Naive thymus-derived CD8-positive, alpha-beta T cell (primary cell): ENCODE measurements around the gene MYL3. TPM values are rescaled to one million over a fixed set of nuclear protein-coding genes. Genes with fewer than 3 reads are reported as not detected.
A peak's percentile ranks its signal among the peaks of the same experiment; 100 is the strongest.

Experiments used
- ATAC-seq, 2 donors: fragments of 150-1000 bp; cut with Tn5 transposase in 1 of 2; sonication (Bioruptor Pico), chemical (Tn5 transposase) in 1 of 2; 1 replicate in 1 of 2; 2 replicates in 1 of 2; pipeline ENCODE4 v1.10.0; 2021; ENCODE audit warnings: mild to moderate bottlenecking in 2 of 2, moderate library complexity in 2 of 2
- POLR2A ChIA-PET: fragments of 350-600 bp; sonication (Branson Sonifier 250); formaldehyde crosslinking; loops from one replicate; lab custom pipeline; 2021; ENCODE audit warnings: antibody characterized with exemption; lab: Charles Lee
- DNase-seq, 10 donors: peaks; one replicate each; pipeline versions ENCODE4 v3.0.0 to v3.0.0-alpha.2; 2020 to 2022
- H3K27ac Mint-ChIP-seq, 10 donors: one replicate each; pipeline ENCODE4 v1.8.0; 2020 to 2022; ENCODE audit warnings: mild to moderate bottlenecking in 10 of 10, mixed read lengths in 10 of 10, moderate library complexity in 4 of 10, inconsistent platforms in 1 of 10
- H3K27me3 Mint-ChIP-seq, 5 donors: one replicate each; pipeline ENCODE4 v1.8.0; 2021 to 2022; ENCODE audit warnings: mixed read lengths in 5 of 5
- H3K36me3 Mint-ChIP-seq, 3 donors: one replicate each; pipeline ENCODE4 v1.8.0; 2020 to 2022; ENCODE audit warnings: mixed read lengths in 3 of 3, mild to moderate bottlenecking in 2 of 3, inconsistent platforms in 1 of 3
- H3K4me1 Mint-ChIP-seq, 4 donors: one replicate each; pipeline ENCODE4 v1.8.0; 2021 to 2022; ENCODE audit warnings: mixed read lengths in 4 of 4
- H3K4me3 Mint-ChIP-seq, 10 donors: one replicate each; pipeline ENCODE4 v1.8.0; 2020 to 2022; ENCODE audit warnings: mild to moderate bottlenecking in 10 of 10, mixed read lengths in 10 of 10, moderate library complexity in 6 of 10, inconsistent platforms in 1 of 10
- H3K9me3 Mint-ChIP-seq, 9 donors: one replicate each; pipeline ENCODE4 v1.8.0; 2020 to 2022; ENCODE audit warnings: mixed read lengths in 9 of 9, mild to moderate bottlenecking in 3 of 9, inconsistent platforms in 1 of 9, moderate library complexity in 1 of 9
- polyA plus RNA-seq, 3 donors: library from polyadenylated mRNA; unstranded; fragments of 300-500 nt; fragmentation: Illumina TruSeq; gene quantifications; one replicate each; pipeline ENCODE4 v1.2.3, GENCODE V29; 2021
- total RNA-seq, 8 experiments: library from RNA in 2 of 8; stranded (reverse) in 2 of 8; gene quantifications; one replicate each; pipeline ENCODE4 v1.2.3 and lab custom pipeline; 2021 to 2026

MYL3 gene
- total and polyA plus RNA-seq, 5 experiments from 2014 or later, result not detected

GRCh38 chr3:46847744-46848143 lies 15.5 kb downstream of the MYL3 start:
- H3K27me3 Mint-ChIP-seq, result no peaks in the 10 kb centered on the region
- DNase-seq, result no peak
- no peaks in the 10 kb centered on the region for H3K36me3 Mint-ChIP-seq
- H3K9me3 Mint-ChIP-seq, result peaks cover 0 to 7% (median 3%) of the 10 kb centered on the region in 9 donors
- POLR2A ChIA-PET, result no interaction called here
- ATAC-seq, result no peak
- peak overlapping the region in 1 of 10 donors; percentile 48 for H3K27ac Mint-ChIP-seq
- H3K4me1 Mint-ChIP-seq, result peaks cover 5 to 17% (median 11%) of the 10 kb centered on the region in 4 donors
- peak overlapping the region in 3 of 10 donors; percentile 14 to 50 (median 29) for H3K4me3 Mint-ChIP-seq

- H3K27me3 Mint-ChIP-seq, result no peaks in the 10 kb centered on the region
- ATAC-seq (no peak), DNase-seq (no peak)
- peak overlapping the region; percentile 15 to 90 (median 80) for H3K4me3 Mint-ChIP-seq
- POLR2A ChIA-PET, result interaction anchor here (1.1 to 1.9 kb wide), 3 partner anchors 133 to 534 kb away, joined by 3 to 7 read pairs (median 4); partner anchors contain the start of gene NBEAL2
- H3K27ac Mint-ChIP-seq, result peak overlapping the region in 8 of 10 donors; percentile 10 to 89 (median 56)
- H3K4me1 Mint-ChIP-seq, result peaks cover 5 to 17% (median 11%) of the 10 kb centered on the region in 4 donors
- peaks cover 0 to 12% (median 6%) of the 10 kb centered on the region in 9 donors for H3K9me3 Mint-ChIP-seq
- peaks cover 0 to 1% (median 0%) of the 10 kb centered on the region in 3 donors for H3K36me3 Mint-ChIP-seq
Observed at GRCh38 chr3:46846624-46847542, 16.4 kb downstream of the MYL3 start.

GRCh38 chr3:46845860-46846623 lies 17.2 kb downstream of the MYL3 start:
- POLR2A ChIA-PET, result interaction anchor here (1.1 to 1.9 kb wide), 4 partner anchors 134 to 534 kb away, joined by 3 to 7 read pairs (median 4); partner anchors contain the start of gene NBEAL2
- DNase-seq (peak; percentile 72 to 89 (median 81)), ATAC-seq (peak; percentile 93 to 95)
- Mint-ChIP-seq H3K27ac (peak overlapping the region; percentile 4 to 90 (median 53)), H3K4me1 (peaks cover 5 to 17% (median 11%) of the 10 kb centered on the region in 4 donors), H3K27me3 (no peaks in the 10 kb centered on the region), H3K36me3 (peaks cover 0 to 8% (median 5%) of the 10 kb centered on the region in 3 donors), H3K4me3 (peak overlapping the region; percentile 77 to 90 (median 82)), H3K9me3 (peaks cover 2 to 20% (median 13%) of the 10 kb centered on the region in 9 donors)

GRCh38 chr3:46845397-46845859 lies 17.8 kb downstream of the MYL3 start:
- H3K4me1 Mint-ChIP-seq, result peaks cover 5 to 17% (median 11%) of the 10 kb centered on the region in 4 donors
- ATAC-seq, result peak in 1 of 2 donors; percentile 2
- POLR2A ChIA-PET, result interaction anchor here (1.1 to 1.9 kb wide), 4 partner anchors 134 to 535 kb away, joined by 3 to 7 read pairs (median 4); partner anchors contain the start of gene NBEAL2
- DNase-seq, result no peak
- peak overlapping the region; percentile 77 to 90 (median 82) for H3K4me3 Mint-ChIP-seq
- H3K9me3 Mint-ChIP-seq, result peaks cover 6 to 24% (median 19%) of the 10 kb centered on the region in 9 donors
- no peaks in the 10 kb centered on the region for H3K27me3 Mint-ChIP-seq
- H3K36me3 Mint-ChIP-seq, result peaks cover 1 to 8% (median 8%) of the 10 kb centered on the region in 3 donors
- H3K27ac Mint-ChIP-seq, result peak overlapping the region in 9 of 10 donors; percentile 61 to 90 (median 87)

- ATAC-seq, result no peak
- Mint-ChIP-seq H3K4me1 (peaks cover 5 to 17% (median 11%) of the 10 kb centered on the region in 4 donors), H3K27ac (peak overlapping the region in 9 of 10 donors; percentile 61 to 90 (median 87)), H3K9me3 (peaks cover 7 to 29% (median 20%) of the 10 kb centered on the region in 9 donors), H3K36me3 (peaks cover 2 to 11% (median 8%) of the 10 kb centered on the region in 3 donors), H3K4me3 (peak overlapping the region; percentile 77 to 90 (median 82)), H3K27me3 (no peaks in the 10 kb centered on the region)
- POLR2A ChIA-PET, result interaction anchor here (1.1 to 1.9 kb wide), 2 partner anchors 135 to 149 kb away, joined by 4 to 7 read pairs; partner anchors contain the start of gene NBEAL2
- no peak for DNase-seq
Observed at GRCh38 chr3:46844881-46845312, 18.3 kb downstream of the MYL3 start.

- H3K27me3 Mint-ChIP-seq, result no peaks in the 10 kb centered on the region
- POLR2A ChIA-PET, result no interaction called here
- ATAC-seq, result no peak
- no peak for DNase-seq
- H3K27ac Mint-ChIP-seq, result peak overlapping the region in 9 of 10 donors; percentile 4 to 89 (median 61)
- peaks cover 7 to 34% (median 20%) of the 10 kb centered on the region in 9 donors for H3K9me3 Mint-ChIP-seq
- peaks cover 2 to 12% (median 9%) of the 10 kb centered on the region in 3 donors for H3K36me3 Mint-ChIP-seq
- peaks cover 5 to 17% (median 11%) of the 10 kb centered on the region in 4 donors for H3K4me1 Mint-ChIP-seq
- H3K4me3 Mint-ChIP-seq, result peak overlapping the region; percentile 60 to 90 (median 81)
Observed at GRCh38 chr3:46844397-46844796, 18.8 kb downstream of the MYL3 start.

- H3K4me3 Mint-ChIP-seq, result no peak overlapping the region
- no peak for ATAC-seq
Observed at GRCh38 chr3:46843508-46843907, 19.7 kb downstream of the MYL3 start.

GRCh38 chr3:46840491-46840890 lies 22.8 kb downstream of the MYL3 start:
- Mint-ChIP-seq H3K27me3 (peaks cover 0 to 4% (median 0%) of the 10 kb centered on the region in 5 donors), H3K4me1 (peaks cover 4 to 10% (median 5%) of the 10 kb centered on the region in 4 donors), H3K36me3 (peaks cover 6 to 31% (median 26%) of the 10 kb centered on the region in 3 donors), H3K27ac (no peak overlapping the region), H3K4me3 (no peak overlapping the region), H3K9me3 (peaks cover 16 to 61% (median 40%) of the 10 kb centered on the region in 9 donors)
- POLR2A ChIA-PET, result no interaction called here
- DNase-seq (no peak), ATAC-seq (no peak)

More at GRCh38 chr3:46843508-46843907, 19.7 kb downstream of the MYL3 start:
- Mint-ChIP-seq H3K27me3 (no peaks in the 10 kb centered on the region), H3K4me1 (peaks cover 5 to 17% (median 11%) of the 10 kb centered on the region in 4 donors), H3K9me3 (peaks cover 8 to 42% (median 29%) of the 10 kb centered on the region in 9 donors), H3K36me3 (peaks cover 3 to 19% (median 18%) of the 10 kb centered on the region in 3 donors), H3K27ac (peak overlapping the region in 1 of 10 donors; percentile 20)
- POLR2A ChIA-PET, result no interaction called here
- DNase-seq, result no peak

GRCh38 chr3:46838301-46838700 lies 24.9 kb downstream of the MYL3 start:
- POLR2A ChIA-PET, result no interaction called here
- ATAC-seq (no peak), DNase-seq (no peak)
- Mint-ChIP-seq H3K27ac (no peak overlapping the region), H3K36me3 (peaks cover 6 to 31% (median 26%) of the 10 kb centered on the region in 3 donors), H3K4me3 (no peak overlapping the region), H3K27me3 (peaks cover 0 to 4% (median 0%) of the 10 kb centered on the region in 5 donors), H3K9me3 (peaks cover 16 to 59% (median 41%) of the 10 kb centered on the region in 9 donors), H3K4me1 (no peaks in the 10 kb centered on the region)

GRCh38 chr3:46835491-46835890 lies 27.8 kb downstream of the MYL3 start:
- Mint-ChIP-seq H3K27ac (no peak overlapping the region), H3K4me1 (no peaks in the 10 kb centered on the region), H3K9me3 (peaks cover 11 to 38% (median 23%) of the 10 kb centered on the region in 9 donors), H3K27me3 (peaks cover 0 to 5% (median 0%) of the 10 kb centered on the region in 5 donors), H3K36me3 (peaks cover 5 to 24% (median 18%) of the 10 kb centered on the region in 3 donors), H3K4me3 (peak overlapping the region in 1 of 10 donors; percentile 4)
- POLR2A ChIA-PET, result no interaction called here
- no peak for DNase-seq
- ATAC-seq, result no peak

- H3K27me3 Mint-ChIP-seq, result peaks cover 0 to 5% (median 0%) of the 10 kb centered on the region in 5 donors
- H3K4me3 Mint-ChIP-seq, result peak overlapping the region in 1 of 10 donors; percentile 4
- H3K4me1 Mint-ChIP-seq, result no peaks in the 10 kb centered on the region
- no peak for DNase-seq
- ATAC-seq, result no peak
- peaks cover 3 to 24% (median 17%) of the 10 kb centered on the region in 3 donors for H3K36me3 Mint-ChIP-seq
- POLR2A ChIA-PET, result no interaction called here
- H3K9me3 Mint-ChIP-seq, result peaks cover 8 to 34% (median 22%) of the 10 kb centered on the region in 9 donors
- H3K27ac Mint-ChIP-seq, result no peak overlapping the region
Observed at GRCh38 chr3:46835054-46835453, 28.2 kb downstream of the MYL3 start.
